Endothelial cell of umbilical vein (primary cell): Measurements from ENCODE around the gene ZHX3. TPM values are rescaled to one million over a fixed set of nuclear protein-coding genes. Genes with fewer than 3 reads are reported as not detected.

ENCODE experiments used
- BruUV-seq: library from RNA; stranded (reverse); fragments of 400-500 nt; replicated peaks from 2 replicates; lab custom pipeline; 2021; lab: Mats Ljungman, UMichigan
- CTCF ChIA-PET: fragments of 300-600, 350-600 bp; sonication (Branson Sonifier 250); formaldehyde crosslinking; loops from one replicate; lab custom pipeline; 2021; ENCODE audit warnings: antibody characterized with exemption, inconsistent platforms; lab: Charles Lee
- POLR2A ChIA-PET: fragments of 300-600, 350-600 bp; sonication (Branson Sonifier 250); formaldehyde crosslinking; loops from one replicate; lab custom pipeline; 2021; ENCODE audit warnings: antibody characterized with exemption, inconsistent platforms; lab: Charles Lee
- DNase-seq: peaks from one replicate; pipeline ENCODE4 v3.0.0-alpha.2; 2011; ENCODE audit warnings: low read depth, low spot score
- FAIRE-seq: peaks from 2 replicates; lab custom pipeline; 2011; peaks lifted over from hg19 to GRCh38; lab: Jason Lieb, UNC
- H2AFZ ChIP-seq: 2 replicates; pipeline ENCODE4 v1.6.0; 2012; ENCODE audit warnings: low read depth, low read length, control low read depth, inconsistent platforms
- H3K27ac ChIP-seq: 2 replicates; pipeline ENCODE4 v1.5.1; 2011; ENCODE audit warnings: low read depth, mild to moderate bottlenecking, control low read depth, low read length, moderate library complexity; ENCODE audit not compliant: insufficient read depth
- H3K27me3 ChIP-seq, 2 experiments: 2 replicates each; pipeline versions ENCODE4 v1.6.0 to v1.6.1; 2011; ENCODE audit warnings: low read length in 2 of 2, mixed read lengths in 1 of 2; ENCODE audit not compliant: control insufficient read depth in 2 of 2, insufficient read depth in 2 of 2
- H3K36me3 ChIP-seq, 2 experiments: 2 replicates in 1 of 2; 3 replicates in 1 of 2; pipeline ENCODE4 v1.5.1; 2011; ENCODE audit warnings: low read length in 2 of 2, mild to moderate bottlenecking in 1 of 2, moderate library complexity in 1 of 2; ENCODE audit not compliant: control insufficient read depth in 2 of 2, insufficient read depth in 2 of 2; ENCODE audit errors: extremely low read depth in 1 of 2
- H3K4me1 ChIP-seq: 3 replicates; pipeline ENCODE4 v1.5.1; 2011; ENCODE audit warnings: mild to moderate bottlenecking, low read length; ENCODE audit not compliant: control insufficient read depth, insufficient read depth; ENCODE audit errors: extremely low read depth
- H3K4me2 ChIP-seq: 2 replicates; pipeline ENCODE4 v1.6.1; 2011; ENCODE audit warnings: low read length, control low read depth, mixed read lengths; ENCODE audit not compliant: insufficient read depth
- H3K4me3 ChIP-seq, 3 experiments: fragments of 200-600 bp in 1 of 3; sonication (generic), shearing (Covaris generic) in 1 of 3; replicated peaks in 1 of 3; 2 replicates each; pipeline ENCODE4 v1.5.1; 2011 to 2016; ENCODE audit warnings: control low read depth in 3 of 3, low read length in 3 of 3, mild to moderate bottlenecking in 2 of 3, inconsistent platforms in 1 of 3, low read depth in 1 of 3, moderate library complexity in 1 of 3; ENCODE audit not compliant: insufficient read depth in 1 of 3
- H3K79me2 ChIP-seq: 2 replicates; pipeline ENCODE4 v1.6.0; 2012; ENCODE audit warnings: low read length, inconsistent platforms; ENCODE audit not compliant: control insufficient read depth, insufficient read depth
- H3K9ac ChIP-seq: replicated peaks from 2 replicates; pipeline ENCODE3; 2011; ENCODE audit warnings: low read length, control low read depth; ENCODE audit not compliant: insufficient read depth; ENCODE audit errors: extremely low read depth
- H3K9me1 ChIP-seq: replicated peaks from 3 replicates; pipeline ENCODE4 v1.6.0; 2011; ENCODE audit warnings: mild to moderate bottlenecking, low read length; ENCODE audit not compliant: control insufficient read depth, insufficient read depth; ENCODE audit errors: extremely low read depth
- H3K9me3 ChIP-seq: replicated peaks from 2 replicates; pipeline ENCODE4 v1.5.1; 2012; ENCODE audit warnings: low read length, inconsistent platforms; ENCODE audit not compliant: control insufficient read depth, insufficient read depth
- H4K20me1 ChIP-seq: replicated peaks from 2 replicates; pipeline ENCODE3; 2011; ENCODE audit warnings: mild to moderate bottlenecking, low read length; ENCODE audit not compliant: control insufficient read depth, insufficient read depth; ENCODE audit errors: extremely low read depth
- CTCF ChIP-seq, 2 donors: IDR thresholded peaks; 1 replicate in 1 of 2; 2 replicates in 1 of 2; pipeline ENCODE4 v1.5.1; 2011; ENCODE audit warnings: low read length in 2 of 2, mild to moderate bottlenecking in 2 of 2, moderate library complexity in 2 of 2, control low read depth in 1 of 2, inconsistent platforms in 1 of 2, low read depth in 1 of 2; ENCODE audit not compliant: insufficient read depth in 1 of 2; ENCODE audit errors: extremely low read depth in 1 of 2
- EZH2 ChIP-seq: IDR thresholded peaks from 2 replicates; pipeline ENCODE4 v1.6.1; 2012; ENCODE audit warnings: borderline replicate concordance, low read depth, mild to moderate bottlenecking, moderate library complexity, low read length, inconsistent platforms; ENCODE audit not compliant: severe bottlenecking
- FOS ChIP-seq: IDR thresholded peaks from 2 replicates; pipeline ENCODE4 v1.6.1; 2011; ENCODE audit warnings: mild to moderate bottlenecking, low read length, moderate library complexity, borderline replicate concordance; ENCODE audit not compliant: insufficient read depth
- GATA2 ChIP-seq: IDR thresholded peaks from 2 replicates; pipeline ENCODE4 v1.7.0; 2011; ENCODE audit warnings: low read depth, mild to moderate bottlenecking, moderate library complexity, mixed read lengths, low read length; ENCODE audit not compliant: insufficient read length, insufficient read depth
- JUN ChIP-seq: IDR thresholded peaks from 2 replicates; pipeline ENCODE4 v1.6.1; 2011; ENCODE audit warnings: borderline replicate concordance, low read depth; ENCODE audit not compliant: insufficient read length, insufficient read depth
- MAX ChIP-seq: IDR thresholded peaks from 2 replicates; pipeline ENCODE4 v1.6.1; 2011; ENCODE audit not compliant: insufficient read depth, insufficient read length
- MYC ChIP-seq: IDR thresholded peaks from one replicate; pipeline ENCODE4 v1.6.1; 2011; ENCODE audit warnings: mild to moderate bottlenecking, low read depth, low read length
- POLR2A ChIP-seq: IDR thresholded peaks from 2 replicates; pipeline ENCODE4 v1.6.1; 2012; ENCODE audit warnings: low read depth, mild to moderate bottlenecking, control low read depth, low read length
- POLR2AphosphoS5 ChIP-seq: IDR thresholded peaks from 2 replicates; pipeline ENCODE4 v1.6.1; 2012; ENCODE audit warnings: low read depth, mild to moderate bottlenecking, control low read depth, low read length, moderate library complexity; ENCODE audit not compliant: insufficient read depth
- dilution Hi-C: fragments of 300-500 bp; cut with MboI; formaldehyde crosslinking; loops from one replicate; pipeline ENCODE4 v1.15.0; 2019; ENCODE audit warnings: low sequenced_read_pairs; ENCODE audit not compliant: extremely low pct_ligation_motif_present
- intact Hi-C: fragments of 100-400 bp; cut with micrococcal nuclease; formaldehyde crosslinking; loops from one replicate; pipeline ENCODE4 v1.10.0; 2022
- polyA plus RNA-seq, 4 experiments: library from polyadenylated mRNA; depleted of rRNA in 3 of 4; stranded (reverse) in 3 of 4; unstranded in 1 of 4; fragments of >200 nt; gene quantifications; 2 replicates each; pipeline versions ENCODE4 v1.2.1 to v1.2.3, GENCODE V29; 2011 to 2012; ENCODE audit warnings: missing spikeins in 1 of 4
- total RNA-seq: library from RNA; stranded (reverse); gene quantifications from 2 replicates; pipeline ENCODE4 v1.2.3, GENCODE V29; 2021

Gene ZHX3
- total and polyA plus RNA-seq, 2 donors (not counting 3 experiments of a cell fraction or from before 2014, with no cell fraction given): 7.4 to 17.8 TPM

DNA sequence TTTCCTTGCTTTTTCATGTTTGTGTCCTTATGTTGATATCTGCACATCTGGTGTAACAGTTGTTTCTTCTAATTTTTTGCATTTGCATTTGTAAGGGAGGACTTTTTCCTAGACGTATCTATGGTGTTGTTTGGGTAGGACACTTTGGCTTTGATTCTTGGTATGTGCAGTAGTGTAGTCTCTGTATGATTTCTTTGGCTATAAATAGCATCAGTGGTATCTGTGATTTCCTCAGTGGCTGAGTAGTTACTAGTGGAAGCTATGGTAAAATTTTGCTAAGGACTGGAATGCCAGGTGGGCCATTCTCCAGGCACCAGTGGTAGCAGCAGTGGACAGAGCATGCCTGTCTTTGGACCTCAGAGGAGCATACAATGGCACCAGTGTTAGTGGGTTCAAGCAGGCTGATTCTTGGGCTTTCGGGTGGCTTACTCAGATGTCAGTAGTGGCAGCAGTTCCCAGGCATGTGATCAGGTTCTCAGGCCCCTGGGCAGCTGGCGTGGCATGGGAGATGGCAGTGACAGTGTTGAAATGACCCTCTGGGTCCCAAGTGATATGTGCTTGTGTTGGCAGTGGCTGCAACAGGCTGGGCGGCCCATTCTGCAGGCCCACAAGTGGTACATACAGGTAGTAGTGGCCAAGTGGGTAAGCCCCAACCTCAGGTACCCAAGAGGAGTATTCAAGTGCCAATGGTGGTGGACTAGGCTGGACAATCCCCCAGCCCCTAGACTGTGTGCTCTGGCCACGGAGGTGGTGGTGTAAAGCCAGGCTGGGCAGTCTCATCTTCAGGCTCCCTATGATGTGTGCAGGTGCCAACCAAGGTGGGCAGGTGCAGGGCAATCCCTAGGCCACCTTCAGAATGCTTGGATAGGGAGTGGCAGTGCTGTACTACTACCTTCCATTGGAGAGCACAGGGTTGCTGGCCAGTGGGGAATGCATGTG is 125.7 kb downstream of the ZHX3 start:
- dilution Hi-C loops: no loop called here
- Histone ChIP-seq H3K4me3 (no peak overlapping the region), H3K27ac (no peak overlapping the region), H3K79me2 (no peaks in the 10 kb centered on the region), H2AFZ (no peak overlapping the region), H3K9ac (no peak overlapping the region), H3K4me2 (no peak overlapping the region), H3K27me3 (no peaks in the 10 kb centered on the region), H3K4me1 (no peaks in the 10 kb centered on the region), H3K9me3 (no peaks in the 10 kb centered on the region), H3K36me3 (no peaks in the 10 kb centered on the region), H4K20me1 (no peaks in the 10 kb centered on the region), H3K9me1 (no peaks in the 10 kb centered on the region)
- no TSS peak for BruUV-seq
- ChIA-PET POLR2A (no interaction called here), CTCF (interaction anchor here (1.5 kb wide), 1 partner anchor 9 kb away, joined by 4 read pairs; no protein-coding TSS in a partner anchor)
- intact Hi-C loops: no loop called here
- TF ChIP-seq JUN: no peak
- no peak for TF ChIP-seq EZH2
- no peak for TF ChIP-seq POLR2A
- TF ChIP-seq MAX: no peak
- TF ChIP-seq POLR2AphosphoS5: no peak
- no peak for TF ChIP-seq GATA2
- DNase-seq (no peak), FAIRE-seq (no peak)

GRCh38 chr20:41187668-41188067 is 129.9 kb downstream of the ZHX3 start:
- Histone ChIP-seq H3K9me3 (no peaks in the 10 kb centered on the region), H3K4me1 (no peaks in the 10 kb centered on the region), H3K9me1 (no peaks in the 10 kb centered on the region), H3K9ac (no peak overlapping the region), H3K27ac (no peak overlapping the region), H3K4me3 (no peak overlapping the region), H3K79me2 (no peaks in the 10 kb centered on the region), H3K36me3 (no peaks in the 10 kb centered on the region), H3K4me2 (no peak overlapping the region), H3K27me3 (no peaks in the 10 kb centered on the region), H4K20me1 (no peaks in the 10 kb centered on the region), H2AFZ (no peak overlapping the region)
- POLR2A ChIA-PET: no interaction called here
- DNase-seq (no peak), FAIRE-seq (no peak)
- no TSS peak for BruUV-seq
- CTCF ChIA-PET: interaction anchor here (0.6 to 1.2 kb wide), 4 partner anchors 15 to 968 kb away, joined by 3 to 4 read pairs (median 3); no protein-coding TSS in a partner anchor
- dilution Hi-C loops: no loop called here
- TF ChIP-seq MYC (no peak), POLR2AphosphoS5 (no peak), MAX (no peak), JUN (no peak), FOS (no peak), POLR2A (no peak), CTCF (IDR thresholded peaks at IDR 0.05; ENCODE audit: extremely low read depth in 1 of 2, insufficient read depth in 1 of 2, low read depth in 1 of 2, low read length in 2 of 2) (no peak), EZH2 (no peak), GATA2 (no peak)
- intact Hi-C loops: no loop called here
